SHP77 (cell line): Measurements from ENCODE around the gene LSS.

Experiments used
- DNase-seq, 2 experiments: peaks; one replicate each; lab custom pipeline; 2025; lab: John Stamatoyannopoulos, UW

Gene LSS

DNA sequence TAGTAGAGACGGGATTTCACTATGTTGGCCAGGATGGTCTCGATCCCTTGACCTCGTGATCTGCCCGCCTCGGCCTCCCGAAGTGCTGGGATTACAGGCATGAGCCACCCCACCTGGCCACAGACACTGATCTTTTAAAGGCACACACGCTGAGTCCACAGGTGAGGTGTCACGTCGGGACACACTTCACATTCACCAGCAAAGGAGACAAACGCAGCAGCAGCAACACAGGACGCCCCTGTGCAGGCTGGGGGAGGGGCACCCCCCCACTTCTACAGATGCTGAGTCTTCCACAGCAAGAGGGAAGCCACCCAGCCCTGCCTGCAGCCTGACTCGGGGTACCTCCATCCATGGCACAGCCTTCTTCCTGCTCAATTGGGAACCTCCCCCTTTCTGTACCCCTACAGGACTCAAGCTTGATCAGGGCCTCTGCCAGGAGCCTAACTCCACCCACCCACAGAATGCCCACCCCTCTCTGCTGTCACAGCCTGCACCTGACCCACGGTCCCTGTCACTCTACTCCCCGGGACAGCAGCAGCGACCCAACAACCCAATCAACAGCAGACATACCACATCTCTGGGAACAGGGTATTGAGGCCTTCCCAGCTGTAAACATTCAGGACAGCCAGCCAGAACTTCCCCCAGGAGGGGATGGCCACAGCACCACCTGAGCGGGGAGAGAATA, 9.5 kb downstream of the LSS start:
- DNase-seq = no peak

DNA sequence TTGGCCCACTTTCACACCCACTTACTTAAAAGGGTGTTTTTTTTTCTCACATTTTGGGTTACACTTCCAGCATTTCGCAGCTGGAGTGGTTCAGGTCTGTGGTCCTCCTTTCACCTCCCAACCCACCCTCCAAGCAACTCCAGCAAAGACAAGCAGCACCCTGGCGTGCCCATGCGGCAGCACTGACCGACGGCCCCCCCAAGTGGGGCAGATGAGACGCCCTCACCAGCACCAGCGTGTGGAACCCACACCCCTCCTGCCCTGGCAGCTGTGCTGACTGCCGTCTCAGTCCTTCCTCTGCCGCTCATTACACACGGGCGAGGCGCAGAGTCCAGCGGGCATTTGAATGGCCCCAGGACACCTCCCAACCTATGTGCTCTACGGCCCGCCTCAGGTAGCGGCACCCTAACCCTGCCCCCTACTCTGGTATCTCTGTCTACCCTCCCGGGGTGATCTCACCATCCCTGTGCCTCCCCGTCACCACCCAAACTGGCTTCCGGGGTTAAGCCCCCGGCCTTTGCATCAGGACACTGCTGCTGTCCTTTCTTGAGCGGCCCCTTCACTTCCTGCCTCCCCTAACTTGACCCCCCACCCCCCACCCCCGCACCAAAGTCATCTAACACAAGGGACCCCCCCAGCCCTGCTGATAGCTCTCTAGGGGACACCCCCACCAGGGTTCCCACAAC, 10.9 kb downstream of the LSS start:
- no peak for DNase-seq

DNA sequence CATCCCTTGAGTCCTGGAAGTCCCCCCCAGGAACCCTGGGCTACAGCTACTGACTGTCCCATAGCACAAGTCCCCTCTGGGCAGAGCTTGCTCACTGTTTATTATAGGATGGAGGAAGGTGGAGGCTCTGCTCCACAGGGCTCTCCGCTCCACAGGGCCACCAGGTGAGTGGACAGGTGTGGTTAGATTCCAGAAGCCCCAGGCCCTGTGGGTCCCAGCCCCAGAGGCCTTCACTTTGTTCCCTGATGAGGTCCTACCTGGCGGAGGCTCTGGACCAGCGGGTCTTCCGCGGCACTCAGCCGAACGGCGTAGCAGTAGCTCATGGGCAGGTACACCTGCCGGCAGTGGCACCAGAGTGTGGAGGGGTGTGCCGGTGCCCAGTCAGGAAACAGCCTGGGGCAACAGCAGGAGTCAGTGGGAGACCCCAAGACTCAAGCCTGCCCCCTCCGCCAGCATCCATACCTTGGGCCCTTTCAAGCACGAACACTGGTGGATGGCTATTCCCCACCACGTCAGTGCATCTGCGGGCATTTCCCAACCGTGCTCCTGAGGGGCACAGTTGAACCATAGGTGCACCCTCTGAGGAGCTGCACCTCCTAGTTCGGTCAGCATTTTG, 12.3 kb downstream of the LSS start:
- DNase-seq = no peak

DNA sequence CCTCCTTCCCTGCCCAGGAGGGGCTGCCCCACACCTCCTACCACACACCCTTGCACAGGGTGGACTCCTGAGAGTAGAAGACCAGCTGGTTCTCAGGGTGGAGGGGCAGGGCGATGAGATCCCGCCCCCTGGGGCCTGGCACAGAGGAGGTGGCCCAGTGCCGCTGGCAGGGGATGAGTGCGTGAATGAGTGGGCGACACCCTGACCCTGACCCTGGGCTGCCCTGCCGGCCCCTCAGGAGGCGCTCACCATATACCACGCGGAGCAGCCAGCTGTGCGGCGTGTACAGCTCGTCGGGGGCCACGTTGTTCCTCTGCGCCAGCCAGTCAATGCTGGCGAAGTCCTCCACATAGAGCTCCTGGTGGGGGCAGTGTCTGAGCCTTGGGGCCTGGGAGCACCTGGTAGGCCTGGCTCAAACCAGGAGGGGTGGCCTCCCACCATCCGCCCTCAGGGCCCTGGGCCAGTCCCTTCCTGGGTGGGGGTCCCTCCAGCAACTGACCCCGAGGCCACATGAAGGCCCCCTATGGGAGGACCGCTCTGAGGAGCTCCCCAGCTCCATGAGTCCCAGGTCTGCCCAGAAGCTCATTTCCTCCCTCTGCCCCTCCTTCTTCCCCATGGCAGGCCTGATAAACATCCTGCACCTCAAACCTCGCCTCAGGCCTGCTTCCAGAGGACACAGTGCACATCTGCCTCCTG, 13.0 kb downstream of the LSS start:
- DNase-seq = no peak

- no peak for DNase-seq
Observed at GRCh38 chr21:46214478-46215340, 13.9 kb downstream of the LSS start.

DNA sequence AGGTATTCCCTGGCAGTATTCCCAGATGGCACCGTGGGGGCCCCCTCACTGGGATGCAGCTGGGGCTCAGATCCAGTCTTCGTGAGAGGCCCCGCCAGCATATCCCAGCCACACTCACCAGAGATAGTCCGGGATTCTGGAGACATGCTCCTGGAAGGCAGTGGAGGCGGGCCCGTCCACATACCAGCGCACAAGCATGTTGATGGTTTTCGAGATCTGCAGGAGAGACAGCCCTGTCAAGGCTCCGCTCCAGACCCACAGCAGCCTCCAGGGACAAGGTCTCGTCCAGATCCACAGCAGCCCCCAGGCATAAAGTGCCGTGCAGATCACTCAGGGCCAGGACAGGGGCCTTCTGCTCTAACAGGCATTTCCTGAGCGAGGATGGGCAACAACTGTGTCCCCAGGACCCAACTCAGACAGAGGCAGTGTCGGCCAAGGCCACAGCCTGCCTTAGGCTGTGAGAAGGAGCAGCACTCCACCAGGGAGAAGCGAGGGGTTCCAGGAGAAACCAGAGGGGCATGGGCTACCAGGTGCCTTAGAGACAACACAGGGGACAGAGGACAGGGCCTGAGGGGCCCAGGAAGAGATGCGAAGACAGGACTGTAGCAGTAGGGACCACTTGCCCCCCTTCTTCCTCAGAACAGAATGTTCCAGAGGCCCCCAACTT, 14.8 kb downstream of the LSS start:
- no peak for DNase-seq

GRCh38 chr21:46212721-46213484, 15.7 kb downstream of the LSS start:
- DNase-seq = no peak

DNA sequence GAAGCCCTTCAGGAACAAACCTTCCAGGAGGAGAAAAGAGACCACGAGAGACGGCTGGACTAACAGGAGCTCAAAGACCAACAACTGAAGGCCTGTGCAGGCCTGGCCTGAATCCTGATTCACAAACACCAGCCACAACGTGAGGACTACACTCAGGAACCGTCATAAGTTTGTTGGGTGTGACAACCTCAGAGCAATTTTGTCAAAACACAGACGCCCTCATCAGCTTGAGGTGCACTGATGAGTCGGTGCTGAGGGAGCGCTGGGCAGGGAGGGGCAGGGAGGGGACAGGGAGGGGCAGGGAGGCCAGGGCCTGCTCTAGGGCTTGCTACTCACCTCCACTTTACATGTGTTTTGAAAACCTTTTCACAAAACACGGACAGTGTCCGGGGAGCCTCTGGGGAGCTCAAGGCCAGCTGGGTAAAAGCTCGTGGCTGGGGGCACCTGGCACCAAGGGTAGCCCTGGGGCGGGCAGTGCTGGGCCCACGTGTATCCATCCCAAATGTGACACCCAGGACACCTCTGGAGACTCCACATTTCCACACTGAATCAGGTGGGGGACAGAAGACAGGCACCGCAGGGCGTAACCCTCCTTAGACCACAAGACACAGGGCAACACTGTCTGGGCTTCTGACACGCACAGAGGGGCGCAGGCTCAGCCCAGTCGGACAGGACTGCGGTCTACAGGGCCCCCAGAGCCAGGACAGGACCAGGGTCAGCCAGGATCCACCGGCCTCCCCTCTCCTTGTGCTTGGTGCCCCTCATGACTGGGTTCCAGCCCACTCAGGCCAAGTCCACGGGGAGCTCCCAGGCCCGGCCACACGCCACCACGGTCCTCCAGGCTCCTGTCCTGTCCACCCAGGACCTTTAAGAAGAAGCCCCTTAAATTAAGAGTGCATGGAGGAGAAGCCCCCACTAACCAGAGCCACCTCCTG, 16.5 kb downstream of the LSS start:
- DNase-seq = no peak

DNA sequence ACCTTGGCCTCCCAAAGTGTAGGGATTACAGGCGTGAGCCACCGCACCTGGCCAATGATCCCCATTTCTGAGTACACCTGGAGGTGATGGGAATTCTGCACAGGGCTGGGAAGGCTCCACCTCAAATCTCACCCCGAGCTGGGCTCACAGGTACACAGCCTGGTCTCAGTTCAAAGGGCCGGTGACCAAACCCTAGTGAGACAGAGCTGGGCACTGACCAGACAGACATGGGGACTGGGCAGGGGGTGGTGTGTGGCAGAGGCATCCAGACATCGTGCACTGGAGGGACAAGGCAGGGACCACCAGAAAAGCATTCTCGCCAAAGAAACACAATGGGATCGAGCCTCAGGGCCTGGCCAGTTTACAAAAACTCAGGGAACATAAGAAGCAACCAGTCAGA, 17.2 kb downstream of the LSS start:
- no peak for DNase-seq

DNA sequence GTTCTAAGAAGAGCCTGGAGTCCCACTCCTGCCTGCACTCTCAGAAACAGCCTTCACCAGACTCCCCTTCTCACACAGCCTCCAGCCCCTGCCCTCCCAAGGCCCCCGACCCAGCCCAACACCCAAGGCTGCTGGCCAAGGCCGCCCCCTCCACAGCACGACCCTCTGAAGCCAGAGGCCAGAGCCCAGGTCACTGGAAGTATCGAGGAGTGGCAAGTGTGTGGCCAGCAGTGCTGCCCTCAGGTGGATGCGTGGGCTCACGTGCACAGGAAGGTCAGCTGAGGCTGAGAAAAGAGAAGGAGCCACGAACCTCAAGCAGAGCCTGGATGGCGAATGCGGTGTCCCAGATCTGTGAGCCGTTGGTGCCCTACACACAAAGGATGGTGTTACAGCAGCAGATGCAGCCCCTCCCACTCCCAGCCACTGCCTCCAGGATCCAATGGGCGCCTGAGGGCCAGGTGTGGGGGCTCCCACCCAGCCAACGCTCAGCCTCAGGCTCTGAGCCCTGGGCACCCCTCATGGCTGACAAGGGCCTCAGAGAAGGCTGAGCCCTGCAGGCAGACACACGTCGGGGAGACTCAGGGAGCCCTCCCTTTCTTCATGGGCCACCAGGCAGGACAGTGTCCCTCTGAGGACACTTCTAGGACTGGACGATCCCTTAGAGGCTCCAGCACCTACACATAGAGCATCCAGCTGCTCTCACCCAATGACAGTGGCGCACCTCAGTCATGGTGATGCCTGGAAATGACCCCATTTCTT, 18.0 kb downstream of the LSS start:
- DNase-seq = no peak

GRCh38 chr21:46208761-46209721, 19.5 kb downstream of the LSS start:
- no peak for DNase-seq

GRCh38 chr21:46207920-46208591, 20.5 kb downstream of the LSS start:
- no peak for DNase-seq

DNA sequence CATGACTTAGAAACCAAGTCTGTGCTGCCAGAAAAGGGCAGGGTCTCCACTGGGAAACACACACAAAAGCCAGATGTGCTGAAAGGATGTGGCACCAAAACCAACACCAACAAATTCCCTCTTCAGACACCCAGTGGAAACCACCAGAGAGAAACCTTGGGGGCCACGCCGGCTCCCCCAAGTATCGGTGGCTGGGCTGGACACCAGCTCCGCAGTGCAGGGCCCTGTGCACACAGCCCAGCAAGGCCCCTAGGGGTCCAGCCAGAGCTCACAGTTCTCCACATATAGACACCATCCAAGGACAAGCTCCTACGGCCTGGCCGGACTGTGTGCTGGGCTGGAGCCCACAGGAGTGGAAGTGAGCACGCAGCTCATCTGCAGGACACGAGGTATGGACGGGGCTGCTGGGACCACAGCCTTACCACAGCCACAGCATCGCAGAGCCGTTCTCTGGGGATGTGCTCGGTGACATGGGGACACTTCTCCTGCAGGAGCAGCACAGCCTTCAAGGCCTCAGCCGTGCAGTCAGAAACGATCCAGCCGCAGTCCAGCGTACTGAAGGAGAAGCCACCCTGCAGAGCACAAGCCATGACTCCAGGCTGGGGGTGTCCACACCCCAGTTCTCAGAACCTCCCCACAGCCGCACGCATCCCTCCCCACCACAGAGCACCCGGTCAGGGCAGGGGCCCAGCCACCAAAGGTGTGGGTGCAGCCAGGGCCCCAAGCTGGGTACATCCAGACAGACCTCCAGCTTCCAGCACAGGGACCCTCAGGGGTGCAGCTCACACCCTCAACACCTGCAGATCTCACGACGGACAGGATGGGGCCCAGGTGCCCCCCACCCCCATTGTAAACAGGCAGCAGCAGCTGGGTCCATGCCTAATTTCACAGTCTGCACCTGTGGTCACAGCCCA, 21.3 kb downstream of the LSS start:
- DNase-seq = no peak

- no peak for DNase-seq
Observed at GRCh38 chr21:46206163-46207005, 22.2 kb downstream of the LSS start.

GRCh38 chr21:46205766-46206162, 22.8 kb downstream of the LSS start:
- DNase-seq = no peak
